HG02588 (cell line): Measurements from ENCODE around the gene FNDC3B.

Experiments used
- ATAC-seq: cut with Tn5 transposase; IDR thresholded peaks from one replicate; pipeline ENCODE4 v1.9.1; 2021; ENCODE audit warnings: mild to moderate bottlenecking, moderate library complexity; ENCODE audit not compliant: unreplicated experiment

The FNDC3B gene

GRCh38 chr3:172376402-172376801 is 337.0 kb downstream of the FNDC3B start:
- no peak for ATAC-seq

GRCh38 chr3:172376881-172377280 is 337.5 kb downstream of the FNDC3B start:
- ATAC-seq = no peak

GRCh38 chr3:172378439-172378838 is 339.1 kb downstream of the FNDC3B start:
- no peak for ATAC-seq

- ATAC-seq = no peak
These were observed 340.0 kb downstream of the FNDC3B start for GRCh38 chr3:172379372-172379771.

GRCh38 chr3:172380632-172381031 is 341.3 kb downstream of the FNDC3B start:
- no peak for ATAC-seq

- ATAC-seq = no peak
These were observed 344.0 kb downstream of the FNDC3B start for GRCh38 chr3:172383306-172383796.

GRCh38 chr3:172384836-172385235 is 345.5 kb downstream of the FNDC3B start:
- ATAC-seq = no peak

GRCh38 chr3:172387728-172388127 is 348.4 kb downstream of the FNDC3B start:
- ATAC-seq = no peak

GRCh38 chr3:172388412-172389078 is 349.2 kb downstream of the FNDC3B start:
- no peak for ATAC-seq

- no peak for ATAC-seq
These were observed 351.4 kb downstream of the FNDC3B start for GRCh38 chr3:172390792-172391191.

GRCh38 chr3:172391592-172392302 is 352.4 kb downstream of the FNDC3B start:
- ATAC-seq = no peak

GRCh38 chr3:172394692-172395091 is 355.3 kb downstream of the FNDC3B start:
- ATAC-seq = no peak

- no peak for ATAC-seq
These were observed 357.0 kb downstream of the FNDC3B start for GRCh38 chr3:172396400-172396799.

GRCh38 chr3:172397716-172398405 is 358.5 kb downstream of the FNDC3B start:
- no peak for ATAC-seq

GRCh38 chr3:172398484-172398883 is 359.1 kb downstream of the FNDC3B start:
- no peak for ATAC-seq

- ATAC-seq = no peak
These were observed 362.7 kb downstream of the FNDC3B start for GRCh38 chr3:172402090-172402489.

GRCh38 chr3:172402892-172403643 is 363.7 kb downstream of the FNDC3B start:
- ATAC-seq = no peak

- ATAC-seq = no peak
These were observed 365.0 kb downstream of the FNDC3B start for GRCh38 chr3:172404237-172404962.

GRCh38 chr3:172405914-172406313 is 366.5 kb downstream of the FNDC3B start:
- no peak for ATAC-seq

GRCh38 chr3:172407872-172408271 is 368.5 kb downstream of the FNDC3B start:
- ATAC-seq = no peak
